HCT116 (cell line): Measurements from ENCODE around the gene PNPLA6. TPM values are rescaled to one million over a fixed set of nuclear protein-coding genes. Genes with fewer than 3 reads are reported as not detected.

Experiments
- ATAC-seq: fragments of 200-7000 bp; cut with Tn5 transposase; 2 replicates; pipeline ENCODE4 v1.9.1; 2020; ENCODE audit warnings: mild to moderate bottlenecking, moderate library complexity
- BruUV-seq: library from RNA; stranded (reverse); fragments of 400-500 nt; replicated peaks from 2 replicates; lab custom pipeline; 2021; lab: Mats Ljungman, UMichigan
- CTCF ChIA-PET: fragments of 300-600 bp; sonication (Branson Sonifier 250); formaldehyde crosslinking; loops from one replicate; lab custom pipeline; 2021; ENCODE audit warnings: antibody characterized with exemption; lab: Charles Lee
- POLR2A ChIA-PET: fragments of 300-600, 350-600 bp; sonication (Branson Sonifier 250); formaldehyde crosslinking; loops from one replicate; lab custom pipeline; 2021; ENCODE audit warnings: antibody characterized with exemption; lab: Charles Lee
- RAD21 ChIA-PET, 2 experiments: fragments of 300-600 bp; sonication (Branson Sonifier 250); formaldehyde crosslinking; loops; one replicate each; lab custom pipeline; 2023; ENCODE audit warnings: low total read pairs in 2 of 2; ENCODE audit not compliant: uncharacterized antibody in 2 of 2, unreplicated experiment in 2 of 2, low non-redundant PET in 1 of 2; lab: Charles Lee
- DNase-seq: peaks from one replicate; pipeline ENCODE4 v3.0.0-alpha.2; 2010; ENCODE audit warnings: low read depth, low spot score
- H2AFZ ChIP-seq: fragments of 200-600 bp; shearing (Covaris generic), sonication (generic); 2 replicates; pipeline ENCODE4 v1.6.1; 2017; ENCODE audit warnings: low read depth, mixed run types, mixed read lengths, antibody characterized with exemption, low read length; ENCODE audit not compliant: poor library complexity, severe bottlenecking
- H3K27ac ChIP-seq: 2 replicates; pipeline ENCODE4 v1.5.1; 2012; ENCODE audit warnings: low read depth, low read length
- H3K27me3 ChIP-seq: fragments of 200-600 bp; sonication (generic); 2 replicates; pipeline ENCODE4 v1.6.1; 2016; ENCODE audit warnings: mixed run types, low read length, mixed read lengths; ENCODE audit not compliant: insufficient read depth
- H3K36me3 ChIP-seq, 2 experiments: fragments of 200-500 bp in 1 of 2; fragments of 200-600 bp in 1 of 2; sonication (Bioruptor generic) in 1 of 2; sonication (generic) in 1 of 2; 2 replicates each; pipeline versions ENCODE4 v1.5.1 to v1.6.1; 2014 to 2016; ENCODE audit warnings: low read length in 2 of 2, inconsistent platforms in 1 of 2, mixed read lengths in 1 of 2, mixed run types in 1 of 2; ENCODE audit not compliant: insufficient read depth in 2 of 2, control insufficient read depth in 1 of 2
- H3K4me1 ChIP-seq, 2 experiments: fragments of 200-600 bp in 1 of 2; sonication (generic) in 1 of 2; 2 replicates each; pipeline versions ENCODE4 v1.5.1 to v1.6.1; 2012 to 2017; ENCODE audit warnings: low read length in 2 of 2, inconsistent platforms in 1 of 2, mild to moderate bottlenecking in 1 of 2, mixed read lengths in 1 of 2, mixed run types in 1 of 2, moderate library complexity in 1 of 2; ENCODE audit not compliant: insufficient read depth in 2 of 2, control insufficient read depth in 1 of 2
- H3K4me2 ChIP-seq: fragments of 200-600 bp; sonication (generic); 2 replicates; pipeline ENCODE4 v1.6.1; 2017; ENCODE audit warnings: mixed run types, low read length, mixed read lengths
- H3K4me3 ChIP-seq, 2 experiments: fragments of 200-600 bp in 1 of 2; sonication (generic) in 1 of 2; replicated peaks in 1 of 2; 2 replicates each; pipeline ENCODE4 v1.5.1; 2011 to 2016; ENCODE audit warnings: low read length in 2 of 2, control low read depth in 1 of 2, low read depth in 1 of 2, mild to moderate bottlenecking in 1 of 2, mixed read lengths in 1 of 2, mixed run types in 1 of 2
- H3K79me2 ChIP-seq: fragments of 200-600 bp; sonication (generic); 2 replicates; pipeline ENCODE4 v1.6.1; 2017; ENCODE audit warnings: mild to moderate bottlenecking, mixed run types, low read length, moderate library complexity, mixed read lengths; ENCODE audit not compliant: insufficient read depth
- H3K9ac ChIP-seq: fragments of 200-600 bp; sonication (generic); 2 replicates; pipeline ENCODE4 v1.6.1; 2016; ENCODE audit warnings: low read length, mixed read lengths
- H3K9me2 ChIP-seq: fragments of 200-600 bp; sonication (generic), shearing (Covaris generic); 2 replicates; pipeline ENCODE4 v1.6.1; 2017; ENCODE audit warnings: mixed run types, mild to moderate bottlenecking, moderate library complexity; ENCODE audit not compliant: insufficient read depth
- H3K9me3 ChIP-seq, 2 experiments: fragments of 200-500 bp in 1 of 2; fragments of 200-600 bp in 1 of 2; sonication (Bioruptor generic) in 1 of 2; sonication (generic) in 1 of 2; 2 replicates each; pipeline ENCODE4 v1.6.1; 2014 to 2017; ENCODE audit warnings: low read length in 2 of 2, mixed read lengths in 2 of 2, inconsistent platforms in 1 of 2, low read depth in 1 of 2, mild to moderate bottlenecking in 1 of 2, mixed run types in 1 of 2, moderate library complexity in 1 of 2; ENCODE audit not compliant: control insufficient read depth in 1 of 2, insufficient read depth in 1 of 2
- H4K20me1 ChIP-seq: fragments of 200-600 bp; sonication (generic), shearing (Covaris generic); 2 replicates; pipeline ENCODE4 v1.6.1; 2017; ENCODE audit warnings: mixed run types, mild to moderate bottlenecking, moderate library complexity; ENCODE audit not compliant: insufficient read depth
- ATF3 ChIP-seq: IDR thresholded peaks from 2 replicates; pipeline ENCODE4 v1.6.1; 2012
- CBX3 ChIP-seq: IDR thresholded peaks from 2 replicates; pipeline ENCODE4 v1.6.1; 2012; ENCODE audit warnings: low read depth
- CEBPB ChIP-seq: IDR thresholded peaks from 2 replicates; pipeline ENCODE4 v1.6.1; 2012; ENCODE audit warnings: low read depth
- CTCF ChIP-seq, 3 experiments: fragments of 200-600 bp in 1 of 3; sonication (generic) in 1 of 3; IDR thresholded peaks in 2 of 3; conservative IDR thresholded peaks in 1 of 3; 2 replicates each; pipeline ENCODE4 v1.5.1; 2012 to 2017; ENCODE audit warnings: low read depth in 2 of 3, low read length in 2 of 3, antibody characterized with exemption in 1 of 3, borderline replicate concordance in 1 of 3, control low read depth in 1 of 3, mild to moderate bottlenecking in 1 of 3, mixed read lengths in 1 of 3, mixed run types in 1 of 3, moderate library complexity in 1 of 3; ENCODE audit not compliant: insufficient read depth in 1 of 3
- EGR1 ChIP-seq: IDR thresholded peaks from 2 replicates; pipeline ENCODE4 v1.6.1; 2012; ENCODE audit warnings: low read depth
- EZH2 ChIP-seq: fragments of 200-600 bp; sonication (generic); IDR thresholded peaks from 2 replicates; pipeline ENCODE4 v1.6.1; 2017; ENCODE audit warnings: antibody characterized with exemption, mixed run types
- EZH2phosphoT487 ChIP-seq: fragments of 200-600 bp; IDR thresholded peaks from 2 replicates; pipeline ENCODE4 v1.6.1; 2018; ENCODE audit warnings: antibody characterized with exemption, borderline replicate concordance
- FOSL1 ChIP-seq: IDR thresholded peaks from 2 replicates; pipeline ENCODE4 v1.6.1; 2012; ENCODE audit warnings: low read depth
- MAX ChIP-seq: IDR thresholded peaks from 2 replicates; pipeline ENCODE4 v1.6.1; 2012
- POLR2A ChIP-seq: IDR thresholded peaks from 2 replicates; pipeline ENCODE4 v1.7.0; 2011; ENCODE audit warnings: borderline replicate concordance; ENCODE audit not compliant: insufficient read depth, insufficient read length; ENCODE audit errors: extremely low read depth
- POLR2AphosphoS5 ChIP-seq: IDR thresholded peaks from 2 replicates; pipeline ENCODE4 v1.6.1; 2011; ENCODE audit warnings: mild to moderate bottlenecking, low read depth, low read length, moderate library complexity
- REST ChIP-seq: IDR thresholded peaks from 2 replicates; pipeline ENCODE4 v1.6.1; 2012; ENCODE audit warnings: low read depth
- SIN3A ChIP-seq: IDR thresholded peaks from 2 replicates; pipeline ENCODE4 v1.6.1; 2012; ENCODE audit warnings: low read depth
- SRF ChIP-seq: IDR thresholded peaks from 2 replicates; pipeline ENCODE4 v1.6.1; 2012; ENCODE audit warnings: low read depth
- TCF7L2 ChIP-seq: IDR thresholded peaks from 2 replicates; pipeline ENCODE4 v1.7.0; 2011; ENCODE audit warnings: borderline replicate concordance, inconsistent platforms; ENCODE audit not compliant: insufficient read depth, insufficient read length; ENCODE audit errors: extremely low read depth
- ZBTB33 ChIP-seq: IDR thresholded peaks from 2 replicates; pipeline ENCODE4 v1.6.1; 2011; ENCODE audit warnings: mild to moderate bottlenecking, low read length, moderate library complexity; ENCODE audit not compliant: insufficient replicate concordance; ENCODE audit errors: extremely low read depth
- ZFX ChIP-seq: fragments of 450-650 bp; IDR thresholded peaks from 2 replicates; pipeline ENCODE4 v1.6.1; 2017
- ZNF274 ChIP-seq: fragments of 200-500 bp; sonication (Bioruptor generic); IDR thresholded peaks from 2 replicates; pipeline ENCODE4 v1.6.1; 2014; ENCODE audit warnings: mild to moderate bottlenecking, low read depth, low read length, inconsistent platforms
- intact Hi-C: fragments of 100-400 bp; cut with micrococcal nuclease; formaldehyde crosslinking; loops from 2 replicates; pipeline ENCODE4 v1.10.0; 2022
- total RNA-seq: library from RNA; stranded (reverse); gene quantifications from one replicate; pipeline ENCODE4 v1.2.1, GENCODE V29; 2021; ENCODE audit not compliant: unreplicated experiment

The PNPLA6 gene
- total RNA-seq, 1 experiment from 2014 or later = 159 TPM

GRCh38 chr19:7554565-7554964 is 19.0 kb downstream of the PNPLA6 start:
- no peak overlapping the region for H2AFZ ChIP-seq
- no peak overlapping the region for H3K27ac ChIP-seq
- ChIA-PET CTCF (no interaction called here), RAD21 (no interaction called here), POLR2A (interaction anchor here (1.0 kb wide), 1 partner anchor 18 kb away, joined by 4 read pairs; no protein-coding TSS in a partner anchor)
- peaks cover 6 to 8% of the 10 kb centered on the region in 2 experiments; a peak in 3 of 4 replicates for H3K36me3 ChIP-seq
- no TSS peak for BruUV-seq
- TF ChIP-seq FOSL1 (no peak), ZFX (no peak), TCF7L2 (no peak), POLR2AphosphoS5 (no peak), CEBPB (no peak), SIN3A (no peak), SRF (no peak), POLR2A (no peak), REST (no peak), ZNF274 (no peak), EZH2phosphoT487 (no peak), EZH2 (no peak), ZBTB33 (no peak), ATF3 (no peak), CBX3 (no peak), EGR1 (no peak), MAX (no peak), CTCF (IDR thresholded peaks at IDR 0.05 in 2 of 3, conservative IDR thresholded peaks at IDR 0.05 in 1 of 3; ENCODE audit: borderline replicate concordance in 1 of 3, insufficient read depth in 1 of 3, low read depth in 2 of 3, low read length in 2 of 3) (no peak)
- no peaks in the 10 kb centered on the region for H3K79me2 ChIP-seq
- H3K4me3 ChIP-seq = no peak overlapping the region
- intact Hi-C loops = no loop called here
- no peaks in the 10 kb centered on the region for H4K20me1 ChIP-seq
- peaks cover 0 to 6% of the 10 kb centered on the region in 2 experiments; a peak in 3 of 4 replicates for H3K4me1 ChIP-seq
- no peak for ATAC-seq
- H3K27me3 ChIP-seq = no peaks in the 10 kb centered on the region
- no peak overlapping the region for H3K4me2 ChIP-seq
- H3K9me2 ChIP-seq = no peaks in the 10 kb centered on the region
- DNase-seq = no peak
- no peak overlapping the region for H3K9ac ChIP-seq
- H3K9me3 ChIP-seq = no peaks in the 10 kb centered on the region
